HG03442 (cell line): ENCODE measurements around the gene FLOT1.

Experiments
- ATAC-seq: cut with Tn5 transposase; IDR thresholded peaks from one replicate; pipeline ENCODE4 v1.9.1; 2021; ENCODE audit warnings: mild to moderate bottlenecking, moderate library complexity; ENCODE audit not compliant: unreplicated experiment

The FLOT1 gene, protein sequence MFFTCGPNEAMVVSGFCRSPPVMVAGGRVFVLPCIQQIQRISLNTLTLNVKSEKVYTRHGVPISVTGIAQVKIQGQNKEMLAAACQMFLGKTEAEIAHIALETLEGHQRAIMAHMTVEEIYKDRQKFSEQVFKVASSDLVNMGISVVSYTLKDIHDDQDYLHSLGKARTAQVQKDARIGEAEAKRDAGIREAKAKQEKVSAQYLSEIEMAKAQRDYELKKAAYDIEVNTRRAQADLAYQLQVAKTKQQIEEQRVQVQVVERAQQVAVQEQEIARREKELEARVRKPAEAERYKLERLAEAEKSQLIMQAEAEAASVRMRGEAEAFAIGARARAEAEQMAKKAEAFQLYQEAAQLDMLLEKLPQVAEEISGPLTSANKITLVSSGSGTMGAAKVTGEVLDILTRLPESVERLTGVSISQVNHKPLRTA

DNA sequence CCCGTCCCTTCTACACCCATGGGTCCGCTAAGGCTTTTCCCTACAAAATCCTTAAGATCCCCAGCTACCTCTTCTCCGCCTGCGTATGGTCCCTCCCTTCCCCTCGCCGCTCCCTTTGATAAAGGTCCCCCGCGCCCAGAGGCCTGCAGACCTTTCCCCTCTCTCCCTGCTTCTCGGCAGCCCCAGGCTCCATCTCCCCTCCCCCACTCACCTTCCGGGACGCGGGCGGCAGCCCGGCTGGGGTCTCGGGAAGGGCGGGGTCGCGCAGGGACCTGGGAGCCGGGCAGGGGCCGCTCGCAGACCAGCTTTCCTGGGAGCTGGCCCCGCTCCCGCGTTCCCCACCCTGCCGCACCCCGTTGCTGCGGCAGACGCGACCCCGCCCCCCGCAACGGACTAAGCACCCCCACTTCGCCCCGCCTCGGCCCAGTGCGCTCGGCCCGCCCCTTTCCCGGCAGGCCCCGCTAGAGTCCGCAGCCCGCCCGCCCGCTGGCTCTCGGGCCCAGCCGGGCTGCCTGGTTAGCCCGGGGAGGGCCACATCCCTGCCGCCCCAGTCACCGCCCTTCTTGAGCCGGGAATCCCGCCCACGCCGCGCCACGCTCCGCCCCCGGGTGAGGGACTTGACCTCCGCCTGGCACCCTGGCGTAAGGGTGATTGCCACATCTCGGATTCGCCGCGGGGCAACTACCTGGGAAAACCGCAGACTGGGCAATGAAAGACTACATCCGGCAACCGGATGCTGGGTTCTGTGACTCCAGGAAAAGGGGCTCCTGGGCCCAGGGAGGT lies at the start of gene FLOT1:
Gene FLOT1, minus strand, starts transcription at position 372 of the 783 bp plus-strand sequence. CDS start 498 bp downstream, outside the sequence.
- ATAC-seq = peak; percentile 59

GRCh38 chr6:30790724-30791383 lies 48.4 kb upstream of the FLOT1 start:
- no peak for ATAC-seq

DNA sequence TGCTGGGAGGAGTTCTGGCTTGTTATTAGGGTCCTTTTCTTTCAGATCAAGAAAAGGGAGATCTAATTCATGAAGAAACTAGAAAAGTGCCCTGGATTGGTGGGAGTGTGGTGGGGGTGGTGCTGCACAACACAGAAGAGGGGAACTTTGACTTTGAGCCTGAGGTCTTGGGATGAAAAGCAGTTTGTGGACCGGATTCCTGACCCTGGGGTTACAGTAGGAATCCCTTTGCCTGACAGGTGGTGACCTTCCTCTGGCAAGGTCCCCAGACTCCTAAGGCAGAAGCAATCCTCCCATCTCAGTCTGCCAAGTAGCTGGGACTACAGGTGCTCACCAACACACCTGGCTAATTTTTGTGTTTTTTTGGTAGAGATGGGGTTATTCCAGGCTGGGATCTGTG lies 47.1 kb upstream of the FLOT1 start:
- ATAC-seq = no peak

- no peak for ATAC-seq
Observed at GRCh38 chr6:30787954-30788353, 45.5 kb upstream of the FLOT1 start.

DNA sequence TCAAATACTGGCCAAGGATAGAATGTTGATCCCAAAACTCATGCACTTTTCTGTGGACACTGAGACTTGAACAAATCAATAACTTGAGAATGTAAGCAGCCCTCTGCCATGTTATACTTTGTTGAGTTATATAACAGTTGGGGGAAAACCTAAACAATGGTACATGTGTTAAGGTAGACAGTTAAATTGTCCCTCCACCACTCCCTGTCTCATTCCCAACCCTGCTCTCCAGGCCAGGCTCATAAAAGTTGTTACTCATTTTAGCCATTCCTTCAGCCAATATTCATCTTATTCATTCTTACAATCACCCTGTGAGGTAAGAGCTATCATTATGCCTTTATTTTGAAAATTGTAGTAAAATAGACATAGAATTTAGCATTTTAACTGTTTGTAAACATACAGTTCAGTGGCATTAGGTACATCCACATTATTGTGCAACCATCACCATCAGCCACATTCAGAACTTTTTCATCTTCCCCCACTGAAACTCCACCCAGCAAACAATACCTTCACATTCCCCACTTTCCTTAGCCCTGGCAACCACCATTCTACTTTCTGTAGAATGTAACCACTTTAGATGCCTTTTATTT lies 40.0 kb upstream of the FLOT1 start:
- ATAC-seq = no peak

DNA sequence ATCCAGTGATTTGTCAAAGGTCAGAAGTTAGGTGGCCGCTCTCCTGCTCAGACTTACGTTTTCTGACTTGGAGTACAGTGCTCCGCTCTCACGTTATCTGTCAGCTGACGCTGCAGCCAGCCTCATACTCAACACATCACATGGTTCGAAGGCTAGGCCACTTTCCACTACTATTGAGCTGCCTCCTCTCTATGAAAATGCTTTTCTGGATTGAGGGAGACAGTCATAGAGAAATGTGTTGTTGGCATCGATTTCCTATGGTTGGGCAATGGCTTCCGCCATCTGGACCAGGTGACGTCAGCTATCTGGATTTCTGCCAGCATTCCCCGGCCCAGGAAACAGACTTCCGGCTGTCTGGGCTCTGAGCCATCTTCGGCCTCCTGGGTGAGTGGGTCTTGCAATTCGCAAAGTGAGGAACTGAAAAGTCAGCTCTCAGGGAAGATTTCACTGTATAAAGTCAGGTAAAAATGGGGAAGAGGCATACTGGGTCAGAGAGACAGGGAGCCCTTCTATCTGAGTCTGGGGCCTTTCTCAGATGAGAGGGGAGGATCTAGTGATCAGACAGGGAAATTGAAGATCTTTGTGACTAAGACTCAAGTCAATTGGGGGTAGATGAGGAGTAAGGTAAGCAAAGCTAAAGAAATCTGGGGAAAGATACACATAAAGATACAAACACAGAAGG lies 39.4 kb upstream of the FLOT1 start:
- no peak for ATAC-seq

DNA sequence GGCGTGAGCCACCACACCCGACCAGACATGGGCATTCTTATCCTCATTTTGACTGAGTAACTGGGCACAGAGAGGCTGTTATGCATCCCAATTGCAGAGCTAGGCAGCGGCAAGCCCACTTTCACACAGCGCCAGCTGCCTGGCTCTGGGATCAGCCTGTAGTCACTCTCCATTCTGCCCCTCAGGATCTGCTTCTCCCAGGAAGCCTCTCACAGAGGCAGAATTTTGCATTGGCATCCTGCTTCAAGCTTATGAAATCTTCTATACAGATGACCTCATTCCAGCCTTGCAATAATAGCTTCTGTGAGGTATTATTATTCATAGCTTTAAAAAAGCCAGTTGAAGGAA lies 38.9 kb upstream of the FLOT1 start:
- no peak for ATAC-seq

DNA sequence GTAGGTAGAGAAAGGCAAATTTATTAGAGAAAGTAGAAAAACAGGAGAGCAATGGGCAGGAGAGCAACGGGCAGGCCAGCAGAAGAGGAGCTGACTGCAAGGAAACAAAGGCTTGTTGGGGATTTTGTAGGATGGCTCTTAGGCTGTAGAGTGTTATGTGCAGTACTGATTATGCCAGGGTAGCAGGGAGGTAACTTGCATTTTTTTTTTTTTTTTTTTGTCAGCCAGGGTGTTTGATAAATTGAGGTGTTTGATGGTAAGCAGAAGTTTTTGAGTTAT lies 38.1 kb upstream of the FLOT1 start:
- no peak for ATAC-seq

GRCh38 chr6:30779850-30780641 lies 37.6 kb upstream of the FLOT1 start:
- no peak for ATAC-seq

- no peak for ATAC-seq
Observed at GRCh38 chr6:30778001-30778635, 35.6 kb upstream of the FLOT1 start.

- ATAC-seq = no peak
Observed at GRCh38 chr6:30777155-30777485, 34.6 kb upstream of the FLOT1 start.

DNA sequence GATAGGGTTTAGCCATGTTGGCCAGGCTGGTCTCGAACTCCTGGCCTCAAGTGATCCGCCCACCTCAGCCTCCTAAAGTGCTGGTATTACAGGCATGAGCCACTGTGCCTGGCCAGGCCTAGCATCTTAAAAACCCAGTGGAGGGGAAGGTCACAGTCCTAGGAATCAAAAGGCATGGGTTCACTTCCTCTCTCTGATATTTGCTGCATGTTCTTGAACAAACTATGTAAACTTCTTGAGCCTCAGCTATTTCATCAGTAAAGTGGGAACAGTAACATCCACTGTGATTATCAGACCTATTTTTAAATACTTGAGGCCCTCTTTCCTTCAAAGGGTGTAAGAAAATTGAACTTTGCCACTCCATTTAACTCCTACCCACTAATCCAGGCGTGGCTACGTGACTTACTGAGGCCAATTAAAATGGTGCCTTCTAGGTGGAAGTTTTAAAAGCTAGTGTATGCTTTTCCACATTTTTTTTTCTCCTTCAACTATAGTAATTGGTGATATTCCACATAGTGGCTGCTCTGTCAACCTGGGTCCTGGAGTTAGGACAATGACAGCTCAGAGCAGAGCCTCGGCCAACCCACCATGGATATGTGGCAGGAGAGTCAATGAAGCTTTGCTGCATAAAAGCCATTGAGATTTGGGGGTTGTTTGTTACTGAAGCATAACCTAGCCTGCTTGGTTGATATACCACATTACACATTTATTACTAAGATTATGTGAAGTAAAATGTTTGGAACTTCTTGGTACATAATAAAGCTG lies 34.1 kb upstream of the FLOT1 start:
- ATAC-seq = no peak

DNA sequence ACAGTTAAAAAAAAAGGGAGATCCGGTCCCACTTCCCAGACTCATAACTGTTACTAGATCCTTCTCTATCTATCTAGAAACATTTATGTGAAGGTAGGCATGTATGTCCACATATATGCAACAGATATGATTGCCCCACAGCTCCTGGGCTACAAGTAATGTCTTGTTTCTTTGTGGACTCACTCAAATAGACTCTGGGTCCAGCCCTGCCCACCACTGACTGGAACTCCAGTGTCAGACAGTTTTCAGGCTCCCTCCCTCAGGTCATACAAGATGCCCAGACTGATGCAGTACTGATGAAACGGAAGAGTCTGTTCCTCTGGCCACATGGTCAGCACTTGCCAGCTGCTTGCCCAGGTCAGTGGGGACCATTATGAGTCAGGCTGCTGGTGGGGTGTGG lies 32.6 kb upstream of the FLOT1 start:
- no peak for ATAC-seq

DNA sequence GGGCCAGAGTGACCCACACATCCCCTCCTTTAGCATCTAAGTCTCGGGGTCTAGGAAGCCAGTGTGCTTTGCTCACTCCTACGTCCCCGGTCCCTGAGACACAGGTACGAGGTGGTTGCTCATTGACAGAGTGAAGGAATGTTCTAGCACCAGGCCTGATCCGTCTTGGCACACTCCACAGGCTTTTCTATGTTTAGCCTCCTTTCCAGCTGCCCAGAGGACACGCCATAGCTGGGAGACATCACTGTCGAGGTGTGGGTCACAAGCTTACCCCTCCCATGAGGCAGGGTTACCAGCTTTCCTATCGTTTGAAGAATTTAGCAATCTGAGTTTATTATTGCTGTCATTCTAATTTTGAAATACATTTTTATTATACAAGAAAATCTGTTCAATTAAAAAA lies 32.2 kb upstream of the FLOT1 start:
- no peak for ATAC-seq

- no peak for ATAC-seq
Observed at GRCh38 chr6:30770592-30770991, 28.1 kb upstream of the FLOT1 start.

DNA sequence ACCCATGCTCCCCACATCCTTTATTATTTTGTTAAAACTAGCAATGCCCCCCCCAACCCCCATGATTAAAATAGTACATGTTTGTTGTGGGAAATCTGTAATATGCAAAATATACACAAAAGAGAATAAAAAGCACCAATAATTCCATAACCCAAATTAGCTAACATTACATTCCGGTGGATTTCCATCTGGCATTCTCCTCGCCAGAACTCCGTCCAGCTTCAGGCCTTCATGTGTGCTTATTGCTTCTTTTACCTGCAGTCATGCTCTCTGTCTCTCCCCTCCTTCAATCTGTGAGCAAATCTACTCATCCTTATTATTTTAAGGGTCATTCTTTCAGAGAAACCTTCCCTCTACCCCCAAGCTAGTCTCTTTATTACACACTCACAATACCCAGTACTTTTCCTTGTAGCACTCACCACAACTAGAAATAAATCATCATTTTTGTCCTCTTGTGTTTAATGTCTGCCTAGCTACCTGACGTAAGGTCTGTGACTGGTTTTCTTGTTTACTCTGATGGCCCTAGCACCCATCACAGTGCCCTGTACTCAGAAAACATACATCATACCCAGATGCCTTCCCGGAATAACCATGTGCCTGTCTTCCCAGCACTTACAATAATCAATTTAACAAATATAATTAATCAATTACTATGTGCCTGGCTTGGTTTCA lies 27.5 kb upstream of the FLOT1 start:
- no peak for ATAC-seq

- ATAC-seq = no peak
Observed at GRCh38 chr6:30769088-30769852, 26.8 kb upstream of the FLOT1 start.

GRCh38 chr6:30768634-30769087 lies 26.2 kb upstream of the FLOT1 start:
- no peak for ATAC-seq
